AG08396 (cell line): ENCODE results near the gene LRP1.

Source experiments
- DNase-seq: peaks from one replicate; pipeline ENCODE4 v3.0.0; 2012; ENCODE audit warnings: low spot score, mixed read lengths

LRP1 gene

GRCh38 chr12:57223191-57224165, 95.2 kb downstream of the LRP1 start:
- no peak for DNase-seq

GRCh38 chr12:57224278-57224972, 96.1 kb downstream of the LRP1 start:
- DNase-seq, result no peak

GRCh38 chr12:57224973-57225679, 96.8 kb downstream of the LRP1 start:
- no peak for DNase-seq

GRCh38 chr12:57225680-57226210, 97.5 kb downstream of the LRP1 start:
- DNase-seq, result no peak

GRCh38 chr12:57226588-57227314, 98.5 kb downstream of the LRP1 start:
- DNase-seq, result no peak

GRCh38 chr12:57227315-57228115, 99.2 kb downstream of the LRP1 start:
- DNase-seq, result no peak

- DNase-seq, result no peak
These were observed 100.9 kb downstream of the LRP1 start for GRCh38 chr12:57229046-57229633.

GRCh38 chr12:57229634-57230380, 101.5 kb downstream of the LRP1 start, which contains the start of gene SHMT2:
TSS of gene SHMT2 (plus strand) at chr12:57229711. CDS start at chr12:57229779, 68 bp downstream.
- peak; percentile 99 for DNase-seq

GRCh38 chr12:57230381-57231155, 102.3 kb downstream of the LRP1 start:
- DNase-seq, result no peak

GRCh38 chr12:57231276-57232021, 103.2 kb downstream of the LRP1 start:
- no peak for DNase-seq

GRCh38 chr12:57232156-57232756, 104.0 kb downstream of the LRP1 start:
- no peak for DNase-seq

- peak; percentile 21 for DNase-seq
These were observed 105.3 kb downstream of the LRP1 start for GRCh38 chr12:57233357-57234232.

- no peak for DNase-seq
These were observed 105.9 kb downstream of the LRP1 start for GRCh38 chr12:57234233-57234570.

GRCh38 chr12:57234571-57235016, 106.3 kb downstream of the LRP1 start:
- no peak for DNase-seq

- peak; percentile 14 for DNase-seq
These were observed 106.9 kb downstream of the LRP1 start for GRCh38 chr12:57235017-57235727.

GRCh38 chr12:57235728-57236131, 107.4 kb downstream of the LRP1 start:
- DNase-seq, result no peak
